ENCODE measurements around the gene TEK. TPM values are rescaled to one million over a fixed set of nuclear protein-coding genes. Genes with fewer than 3 reads are reported as not detected.
A peak's percentile ranks its signal among the peaks of the same experiment; 100 is the strongest.

Gene TEK
- total RNA-seq, 1 donor, result 8.3 TPM

DNA sequence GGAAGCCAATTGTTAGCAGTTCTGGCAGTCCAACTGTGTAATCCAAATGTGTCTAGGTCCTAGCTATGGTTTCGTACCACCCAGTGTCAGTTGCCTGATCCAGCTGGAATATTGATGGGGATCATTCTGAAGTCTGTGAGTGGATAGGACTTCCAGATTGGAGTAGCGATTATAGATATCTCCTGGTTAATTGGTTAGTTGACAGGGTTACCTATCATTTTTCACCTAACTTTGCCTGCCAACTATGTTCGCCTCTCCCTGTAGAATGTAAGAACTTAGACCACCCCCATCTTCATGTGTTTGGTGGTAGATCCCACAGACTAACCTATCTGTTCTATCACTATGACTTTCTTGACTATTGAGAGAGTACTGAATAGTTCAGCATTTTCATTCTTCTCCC lies 59.9 kb downstream of the TEK start:
- no peak overlapping the region for H2AFZ ChIP-seq (ENCODE audit: low read length)
- H3K27me3 ChIP-seq (ENCODE audit: insufficient read depth, low read length), result no peaks in the 10 kb centered on the region
- TF ChIP-seq, protein P1, sequence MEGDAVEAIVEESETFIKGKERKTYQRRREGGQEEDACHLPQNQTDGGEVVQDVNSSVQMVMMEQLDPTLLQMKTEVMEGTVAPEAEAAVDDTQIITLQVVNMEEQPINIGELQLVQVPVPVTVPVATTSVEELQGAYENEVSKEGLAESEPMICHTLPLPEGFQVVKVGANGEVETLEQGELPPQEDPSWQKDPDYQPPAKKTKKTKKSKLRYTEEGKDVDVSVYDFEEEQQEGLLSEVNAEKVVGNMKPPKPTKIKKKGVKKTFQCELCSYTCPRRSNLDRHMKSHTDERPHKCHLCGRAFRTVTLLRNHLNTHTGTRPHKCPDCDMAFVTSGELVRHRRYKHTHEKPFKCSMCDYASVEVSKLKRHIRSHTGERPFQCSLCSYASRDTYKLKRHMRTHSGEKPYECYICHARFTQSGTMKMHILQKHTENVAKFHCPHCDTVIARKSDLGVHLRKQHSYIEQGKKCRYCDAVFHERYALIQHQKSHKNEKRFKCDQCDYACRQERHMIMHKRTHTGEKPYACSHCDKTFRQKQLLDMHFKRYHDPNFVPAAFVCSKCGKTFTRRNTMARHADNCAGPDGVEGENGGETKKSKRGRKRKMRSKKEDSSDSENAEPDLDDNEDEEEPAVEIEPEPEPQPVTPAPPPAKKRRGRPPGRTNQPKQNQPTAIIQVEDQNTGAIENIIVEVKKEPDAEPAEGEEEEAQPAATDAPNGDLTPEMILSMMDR (IDR thresholded peaks at IDR 0.05; ENCODE audit: extremely low read depth, low read depth, low read length), result no peak
- H3K4me2 ChIP-seq (ENCODE audit: insufficient read depth, low read length), result no peak overlapping the region
- no peak overlapping the region for H3K4me3 ChIP-seq (ENCODE audit: insufficient read depth, low read length)
- H3K79me2 ChIP-seq (ENCODE audit: insufficient read depth, low read length), result no peaks in the 10 kb centered on the region
- no peaks in the 10 kb centered on the region for H3K9me3 ChIP-seq (ENCODE audit: low read depth, low read length)
- H4K20me1 ChIP-seq (ENCODE audit: insufficient read depth, low read length), result no peaks in the 10 kb centered on the region
- H3K4me1 ChIP-seq (ENCODE audit: insufficient read depth, low read length), result no peaks in the 10 kb centered on the region
- no peak overlapping the region for H3K27ac ChIP-seq (ENCODE audit: low read depth, low read length)
- no peak for DNase-seq (ENCODE audit: insufficient read length, low spot score, missing footprints)
- no peaks in the 10 kb centered on the region for H3K36me3 ChIP-seq (ENCODE audit: insufficient read depth, low read length)

DNA sequence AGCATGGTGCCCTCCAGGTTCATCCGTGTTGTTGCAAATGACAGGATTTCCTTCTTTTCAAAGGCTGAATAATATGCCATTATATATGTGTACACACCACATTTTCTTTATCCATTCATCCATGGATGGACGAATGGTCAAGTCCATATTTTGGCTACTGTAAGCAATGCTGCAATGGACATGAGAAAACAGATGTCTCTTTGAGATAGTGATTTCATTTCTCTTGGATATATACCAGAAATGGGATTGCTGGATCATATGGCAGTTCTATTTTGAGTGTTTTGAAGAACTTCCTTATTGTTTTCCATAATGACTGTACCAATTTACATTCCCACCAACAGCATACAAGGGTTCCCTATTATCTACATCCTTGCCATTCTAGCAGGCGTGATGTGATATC lies 67.9 kb downstream of the TEK start:
- no peak overlapping the region for H3K27ac ChIP-seq (ENCODE audit: low read depth, low read length)
- no peaks in the 10 kb centered on the region for H3K79me2 ChIP-seq (ENCODE audit: insufficient read depth, low read length)
- H3K36me3 ChIP-seq (ENCODE audit: insufficient read depth, low read length), result no peaks in the 10 kb centered on the region
- no peaks in the 10 kb centered on the region for H4K20me1 ChIP-seq (ENCODE audit: insufficient read depth, low read length)
- no peaks in the 10 kb centered on the region for H3K9me3 ChIP-seq (ENCODE audit: low read depth, low read length)
- no peak overlapping the region for H3K4me3 ChIP-seq (ENCODE audit: insufficient read depth, low read length)
- TF ChIP-seq, protein P1 (IDR thresholded peaks at IDR 0.05; ENCODE audit: extremely low read depth, low read depth, low read length), result no peak
- no peak for DNase-seq (ENCODE audit: insufficient read length, low spot score, missing footprints)
- H3K4me2 ChIP-seq (ENCODE audit: insufficient read depth, low read length), result no peak overlapping the region
- peaks cover 14% of the 10 kb centered on the region for H3K4me1 ChIP-seq (ENCODE audit: insufficient read depth, low read length)
- H3K27me3 ChIP-seq (ENCODE audit: insufficient read depth, low read length), result no peaks in the 10 kb centered on the region
- H2AFZ ChIP-seq (ENCODE audit: low read length), result no peak overlapping the region

DNA sequence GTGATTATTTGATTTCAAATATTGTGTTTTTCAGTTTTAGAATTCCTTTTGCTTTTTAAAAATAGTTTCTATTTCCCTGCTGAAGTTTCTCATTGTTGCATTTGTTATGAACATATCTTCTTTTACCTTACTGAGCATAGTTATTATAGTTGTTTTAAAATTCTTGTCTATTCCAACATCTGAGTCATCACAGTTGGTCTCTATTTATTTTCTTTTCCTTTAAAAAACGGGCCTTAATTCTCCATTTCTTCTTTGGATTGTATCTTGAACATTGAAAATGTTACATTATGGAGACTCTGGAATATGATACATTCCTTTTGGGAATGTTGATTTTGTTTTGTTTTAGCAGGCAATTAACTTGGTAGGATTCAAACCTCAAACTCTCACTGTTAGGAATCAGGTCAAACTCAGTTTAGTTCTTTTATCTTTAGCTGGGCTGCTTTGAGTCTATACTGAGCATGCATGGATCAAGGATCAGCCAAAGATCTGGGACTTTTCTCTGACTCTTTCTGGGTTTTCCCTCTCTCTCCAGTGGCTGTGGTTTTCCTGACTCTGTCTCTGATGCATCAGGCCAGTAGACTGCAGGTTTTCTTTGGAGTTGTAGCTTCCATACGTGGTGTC lies 70.3 kb downstream of the TEK start:
- Histone ChIP-seq H2AFZ (ENCODE audit: low read length) (no peak overlapping the region), H4K20me1 (ENCODE audit: insufficient read depth, low read length) (no peaks in the 10 kb centered on the region), H3K27me3 (ENCODE audit: insufficient read depth, low read length) (no peaks in the 10 kb centered on the region), H3K4me1 (ENCODE audit: insufficient read depth, low read length) (peaks cover 32% of the 10 kb centered on the region), H3K79me2 (ENCODE audit: insufficient read depth, low read length) (no peaks in the 10 kb centered on the region), H3K36me3 (ENCODE audit: insufficient read depth, low read length) (no peaks in the 10 kb centered on the region), H3K27ac (ENCODE audit: low read depth, low read length) (no peak overlapping the region), H3K4me2 (ENCODE audit: insufficient read depth, low read length) (peak overlapping the region; percentile 10), H3K9me3 (ENCODE audit: low read depth, low read length) (no peaks in the 10 kb centered on the region), H3K4me3 (ENCODE audit: insufficient read depth, low read length) (no peak overlapping the region)
- peak; percentile 44 for DNase-seq (ENCODE audit: insufficient read length, low spot score, missing footprints)
- TF ChIP-seq, protein P1 (IDR thresholded peaks at IDR 0.05; ENCODE audit: extremely low read depth, low read depth, low read length), result no peak

DNA sequence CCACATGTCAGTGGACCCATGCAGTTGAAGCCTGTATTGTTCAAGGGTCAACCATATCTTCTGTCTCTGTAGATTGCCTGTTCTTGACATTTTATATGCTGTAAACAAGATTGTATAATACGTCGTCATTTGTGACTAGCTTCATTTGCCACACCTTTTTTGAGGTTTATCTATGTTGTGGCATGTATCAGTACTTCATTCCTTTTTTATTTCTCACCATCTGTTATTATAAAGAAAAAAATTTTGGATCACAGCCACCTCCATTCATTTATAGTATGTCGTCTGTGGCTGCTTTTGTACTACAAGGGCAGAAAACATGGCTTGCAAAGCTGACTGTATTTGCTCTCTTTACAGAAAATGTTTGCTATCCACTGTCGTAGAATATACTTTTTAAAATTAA lies 72.4 kb downstream of the TEK start:
- Histone ChIP-seq H3K4me3 (ENCODE audit: insufficient read depth, low read length) (no peak overlapping the region), H3K79me2 (ENCODE audit: insufficient read depth, low read length) (no peaks in the 10 kb centered on the region), H3K36me3 (ENCODE audit: insufficient read depth, low read length) (no peaks in the 10 kb centered on the region), H3K27me3 (ENCODE audit: insufficient read depth, low read length) (no peaks in the 10 kb centered on the region), H3K4me2 (ENCODE audit: insufficient read depth, low read length) (no peak overlapping the region), H4K20me1 (ENCODE audit: insufficient read depth, low read length) (no peaks in the 10 kb centered on the region), H3K27ac (ENCODE audit: low read depth, low read length) (no peak overlapping the region), H3K4me1 (ENCODE audit: insufficient read depth, low read length) (peaks cover 32% of the 10 kb centered on the region), H3K9me3 (ENCODE audit: low read depth, low read length) (no peaks in the 10 kb centered on the region), H2AFZ (ENCODE audit: low read length) (no peak overlapping the region)
- no peak for DNase-seq (ENCODE audit: insufficient read length, low spot score, missing footprints)
- TF ChIP-seq, protein P1 (IDR thresholded peaks at IDR 0.05; ENCODE audit: extremely low read depth, low read depth, low read length), result no peak
